Fibroblast of lung (primary cell): ENCODE measurements around the gene SAMD13. TPM values are rescaled to one million over a fixed set of nuclear protein-coding genes. Genes with fewer than 3 reads are reported as not detected.

ENCODE experiments used
- DNase-seq, 2 donors: peaks; one replicate each; pipeline versions ENCODE4 v3.0.0 to v3.0.0-alpha.2; 2010; ENCODE audit warnings: low read depth in 2 of 2
- H2AFZ ChIP-seq: 2 replicates; pipeline ENCODE4 v1.5.1; 2012; ENCODE audit warnings: low read length, control low read depth, inconsistent platforms
- H3K27ac ChIP-seq: 2 replicates; pipeline ENCODE4 v1.5.1; 2011; ENCODE audit warnings: low read length, control low read depth; ENCODE audit not compliant: insufficient read depth
- H3K27me3 ChIP-seq: 2 replicates; pipeline ENCODE4 v1.5.1; 2011; ENCODE audit warnings: mild to moderate bottlenecking, low read length; ENCODE audit not compliant: control insufficient read depth, insufficient read depth
- H3K36me3 ChIP-seq: 2 replicates; pipeline ENCODE4 v1.5.1; 2011; ENCODE audit warnings: low read length; ENCODE audit not compliant: control insufficient read depth, insufficient read depth
- H3K4me1 ChIP-seq: 2 replicates; pipeline ENCODE4 v1.5.1; 2011; ENCODE audit warnings: low read length; ENCODE audit not compliant: control insufficient read depth, insufficient read depth; ENCODE audit errors: extremely low read depth
- H3K4me2 ChIP-seq: 2 replicates; pipeline ENCODE4 v1.5.1; 2011; ENCODE audit warnings: low read length, control low read depth; ENCODE audit not compliant: insufficient read depth; ENCODE audit errors: extremely low read depth
- H3K4me3 ChIP-seq, 4 experiments: fragments of 200-600 bp in 1 of 4; sonication (generic) in 1 of 4; replicated peaks in 1 of 4; 2 replicates each; pipeline ENCODE4 v1.5.1; 2011 to 2016; ENCODE audit warnings: low read length in 4 of 4, low read depth in 3 of 4, mild to moderate bottlenecking in 3 of 4, control low read depth in 2 of 4, inconsistent platforms in 1 of 4, mixed read lengths in 1 of 4; ENCODE audit not compliant: insufficient read depth in 1 of 4; ENCODE audit errors: control extremely low read depth in 1 of 4
- H3K79me2 ChIP-seq: 2 replicates; pipeline ENCODE4 v1.5.1; 2012; ENCODE audit warnings: mild to moderate bottlenecking, low read length, inconsistent platforms; ENCODE audit not compliant: control insufficient read depth, insufficient read depth
- H3K9ac ChIP-seq: 2 replicates; pipeline ENCODE4 v1.5.1; 2011; ENCODE audit warnings: mild to moderate bottlenecking, low read length, control low read depth; ENCODE audit not compliant: insufficient read depth
- H3K9me3 ChIP-seq: 2 replicates; pipeline ENCODE4 v1.5.1; 2012; ENCODE audit warnings: low read depth, low read length; ENCODE audit not compliant: control insufficient read depth, insufficient read depth
- H4K20me1 ChIP-seq: 2 replicates; pipeline ENCODE4 v1.5.1; 2011; ENCODE audit warnings: low read length; ENCODE audit not compliant: control insufficient read depth, insufficient read depth; ENCODE audit errors: extremely low read depth
- EZH2 ChIP-seq: IDR thresholded peaks from 2 replicates; pipeline ENCODE4 v1.5.1; 2012; ENCODE audit warnings: low read length, control low read depth, mild to moderate bottlenecking; ENCODE audit errors: missing control alignments
- polyA plus RNA-seq, 2 donors: library from polyadenylated mRNA; depleted of rRNA in 1 of 2; stranded (reverse) in 1 of 2; unstranded in 1 of 2; fragments of >200 nt; gene quantifications; 2 replicates each; pipeline ENCODE4 v1.2.1, GENCODE V29; 2011 to 2012; ENCODE audit warnings: missing spikeins in 1 of 2
- total RNA-seq: library from RNA; depleted of rRNA; stranded (reverse); fragments of >200 nt; gene quantifications from 2 replicates; pipeline ENCODE4 v1.2.1, GENCODE V29; 2014
- TF ChIP-seq, protein P1 (sequence below), 2 donors: IDR thresholded peaks in 1 of 2; conservative IDR thresholded peaks in 1 of 2; 1 replicate in 1 of 2; 2 replicates in 1 of 2; pipeline ENCODE4 v1.5.1; 2011 to 2012; ENCODE audit warnings: low read length in 2 of 2, control low read depth in 1 of 2, inconsistent platforms in 1 of 2, low read depth in 1 of 2, mild to moderate bottlenecking in 1 of 2

SAMD13 gene
- total and polyA plus RNA-seq, 2 donors (not counting 1 experiment from before 2014, with no cell fraction given) = 0.44 to 2.5 TPM

DNA sequence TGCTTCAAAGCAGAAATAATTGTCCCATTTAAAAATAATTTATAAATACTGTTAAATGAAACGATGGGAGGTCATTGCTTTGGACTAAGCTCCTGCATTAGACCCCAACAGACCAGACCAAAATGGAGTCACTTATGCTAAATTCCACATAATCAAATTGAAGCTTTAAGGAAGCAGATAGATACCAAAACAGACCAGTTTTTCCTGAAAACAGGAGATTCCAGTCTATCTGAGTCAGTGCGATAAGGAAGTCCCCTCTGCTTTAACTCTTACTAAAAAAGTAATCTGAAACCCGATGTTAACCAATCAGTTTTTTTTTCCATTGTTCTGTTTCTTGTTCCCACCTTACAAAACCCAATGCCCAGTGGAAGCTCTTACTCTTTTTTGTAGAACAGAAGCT, 80.6 kb downstream of the SAMD13 start:
- peaks cover 14% of the 10 kb centered on the region for H3K4me1 ChIP-seq
- no peaks in the 10 kb centered on the region for H4K20me1 ChIP-seq
- H3K27ac ChIP-seq = no peak overlapping the region
- H3K9me3 ChIP-seq = no peaks in the 10 kb centered on the region
- TF ChIP-seq EZH2 = no peak
- TF ChIP-seq, protein P1, sequence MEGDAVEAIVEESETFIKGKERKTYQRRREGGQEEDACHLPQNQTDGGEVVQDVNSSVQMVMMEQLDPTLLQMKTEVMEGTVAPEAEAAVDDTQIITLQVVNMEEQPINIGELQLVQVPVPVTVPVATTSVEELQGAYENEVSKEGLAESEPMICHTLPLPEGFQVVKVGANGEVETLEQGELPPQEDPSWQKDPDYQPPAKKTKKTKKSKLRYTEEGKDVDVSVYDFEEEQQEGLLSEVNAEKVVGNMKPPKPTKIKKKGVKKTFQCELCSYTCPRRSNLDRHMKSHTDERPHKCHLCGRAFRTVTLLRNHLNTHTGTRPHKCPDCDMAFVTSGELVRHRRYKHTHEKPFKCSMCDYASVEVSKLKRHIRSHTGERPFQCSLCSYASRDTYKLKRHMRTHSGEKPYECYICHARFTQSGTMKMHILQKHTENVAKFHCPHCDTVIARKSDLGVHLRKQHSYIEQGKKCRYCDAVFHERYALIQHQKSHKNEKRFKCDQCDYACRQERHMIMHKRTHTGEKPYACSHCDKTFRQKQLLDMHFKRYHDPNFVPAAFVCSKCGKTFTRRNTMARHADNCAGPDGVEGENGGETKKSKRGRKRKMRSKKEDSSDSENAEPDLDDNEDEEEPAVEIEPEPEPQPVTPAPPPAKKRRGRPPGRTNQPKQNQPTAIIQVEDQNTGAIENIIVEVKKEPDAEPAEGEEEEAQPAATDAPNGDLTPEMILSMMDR (conservative IDR thresholded peaks at IDR 0.05 in 1 of 2, IDR thresholded peaks at IDR 0.05 in 1 of 2; ENCODE audit: low read depth in 1 of 2, low read length in 2 of 2) = no peak
- no peak overlapping the region for H3K4me3 ChIP-seq
- H3K79me2 ChIP-seq = no peaks in the 10 kb centered on the region
- DNase-seq = no peak
- no peaks in the 10 kb centered on the region for H3K27me3 ChIP-seq
- H3K36me3 ChIP-seq = no peaks in the 10 kb centered on the region
- H2AFZ ChIP-seq = no peak overlapping the region
- H3K9ac ChIP-seq = no peak overlapping the region
- H3K4me2 ChIP-seq = no peak overlapping the region

DNA sequence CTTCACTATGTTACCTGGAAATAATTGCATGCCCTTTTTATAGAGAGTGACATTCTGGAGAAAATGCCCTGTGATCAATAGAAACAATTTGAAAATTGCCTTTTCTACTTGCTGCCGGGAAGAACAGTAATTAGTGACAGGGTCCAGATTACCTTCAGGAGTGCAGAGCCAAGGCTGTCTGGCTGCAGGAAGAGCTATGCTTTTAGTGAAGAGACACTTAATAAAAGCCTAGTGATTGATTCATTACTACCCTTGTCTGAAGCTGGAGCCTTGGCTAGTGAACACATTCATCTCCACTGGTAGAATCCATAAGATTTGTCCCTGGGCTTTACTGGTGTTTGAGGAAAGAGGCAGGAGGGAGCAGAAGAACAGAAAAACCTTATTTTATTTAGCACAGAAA, 83.8 kb downstream of the SAMD13 start:
- H3K4me1 ChIP-seq = no peaks in the 10 kb centered on the region
- H3K4me2 ChIP-seq = no peak overlapping the region
- no peak overlapping the region for H2AFZ ChIP-seq
- no peak for DNase-seq
- no peaks in the 10 kb centered on the region for H3K36me3 ChIP-seq
- no peak overlapping the region for H3K9ac ChIP-seq
- H3K79me2 ChIP-seq = no peaks in the 10 kb centered on the region
- no peaks in the 10 kb centered on the region for H3K27me3 ChIP-seq
- H3K4me3 ChIP-seq = no peak overlapping the region
- H4K20me1 ChIP-seq = no peaks in the 10 kb centered on the region
- H3K27ac ChIP-seq = no peak overlapping the region
- no peaks in the 10 kb centered on the region for H3K9me3 ChIP-seq
- TF ChIP-seq, protein P1 (conservative IDR thresholded peaks at IDR 0.05 in 1 of 2, IDR thresholded peaks at IDR 0.05 in 1 of 2; ENCODE audit: low read depth in 1 of 2, low read length in 2 of 2) = no peak
- no peak for TF ChIP-seq EZH2

DNA sequence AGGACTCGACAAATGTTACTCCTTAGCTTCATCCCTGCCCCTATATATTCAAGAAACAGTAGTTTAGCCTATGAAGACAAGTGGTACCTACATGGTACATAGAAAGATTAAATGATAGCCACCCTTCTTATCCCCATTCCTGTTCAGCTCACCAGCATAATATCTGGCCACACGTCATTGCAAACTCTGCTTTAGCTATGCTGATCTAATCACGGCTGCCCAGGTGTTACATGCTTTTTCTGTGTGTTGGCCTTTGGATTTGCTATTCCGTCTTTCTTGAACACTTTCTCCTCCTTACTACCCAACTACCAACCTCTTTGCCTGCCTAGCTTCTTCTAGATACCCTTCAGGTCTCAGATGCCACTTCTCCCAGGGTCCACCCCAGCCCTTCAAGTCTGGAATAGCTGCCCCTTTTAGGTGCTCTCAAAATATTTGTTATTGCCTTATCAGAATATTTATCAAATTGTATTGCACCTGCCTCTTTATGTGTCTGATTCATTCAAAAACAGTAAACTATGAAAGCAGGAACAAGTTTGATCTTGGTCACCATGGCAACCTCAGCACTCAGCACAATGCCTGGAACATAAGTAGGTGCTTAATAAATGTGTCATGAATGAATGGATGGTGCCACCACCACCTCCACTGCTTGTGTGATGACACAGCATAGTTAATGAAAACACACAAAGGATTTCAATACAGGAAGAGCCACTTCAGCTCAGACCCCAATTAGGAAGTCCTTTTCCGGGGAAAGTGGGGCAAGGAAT, 85.4 kb downstream of the SAMD13 start:
- Histone ChIP-seq H3K4me3 (no peak overlapping the region), H3K27ac (no peak overlapping the region), H3K27me3 (no peaks in the 10 kb centered on the region), H3K79me2 (no peaks in the 10 kb centered on the region), H3K9ac (no peak overlapping the region), H2AFZ (no peak overlapping the region), H3K9me3 (no peaks in the 10 kb centered on the region), H3K36me3 (no peaks in the 10 kb centered on the region), H3K4me2 (no peak overlapping the region), H4K20me1 (no peaks in the 10 kb centered on the region), H3K4me1 (no peaks in the 10 kb centered on the region)
- TF ChIP-seq, protein P1 (conservative IDR thresholded peaks at IDR 0.05 in 1 of 2, IDR thresholded peaks at IDR 0.05 in 1 of 2; ENCODE audit: low read depth in 1 of 2, low read length in 2 of 2) = no peak
- no peak for TF ChIP-seq EZH2
- DNase-seq = peak in 1 of 2 donors; percentile 39
